Adipocyte (in vitro differentiated cells): ENCODE measurements around the gene TRAPPC6A.

ENCODE experiments used
- DNase-seq: peaks from one replicate; pipeline ENCODE4 v3.0.0-alpha.2; 2015; ENCODE audit warnings: low read depth
- H3K27me3 ChIP-seq: replicated peaks from 2 replicates; pipeline ENCODE4 v1.7.0; 2013; ENCODE audit warnings: mild to moderate bottlenecking, low read length, moderate library complexity; ENCODE audit not compliant: control insufficient read depth, insufficient read depth
- H3K36me3 ChIP-seq: 2 replicates; pipeline ENCODE4 v1.7.0; 2013; ENCODE audit warnings: low read length, mild to moderate bottlenecking, moderate library complexity; ENCODE audit not compliant: control insufficient read depth, insufficient read depth, severe bottlenecking
- H3K4me1 ChIP-seq: 2 replicates; pipeline ENCODE4 v1.7.0; 2013; ENCODE audit warnings: mild to moderate bottlenecking, low read length, moderate library complexity; ENCODE audit not compliant: control insufficient read depth, insufficient read depth
- H3K4me3 ChIP-seq: 2 replicates; pipeline ENCODE4 v1.7.0; 2013; ENCODE audit warnings: mild to moderate bottlenecking, low read length, moderate library complexity
- H3K9ac ChIP-seq: 2 replicates; pipeline ENCODE4 v1.7.0; 2013; ENCODE audit warnings: mild to moderate bottlenecking, low read length, moderate library complexity
- H3K9me3 ChIP-seq: 2 replicates; pipeline ENCODE4 v1.7.0; 2013; ENCODE audit warnings: mild to moderate bottlenecking, low read length, moderate library complexity; ENCODE audit not compliant: control insufficient read depth

Gene TRAPPC6A

DNA sequence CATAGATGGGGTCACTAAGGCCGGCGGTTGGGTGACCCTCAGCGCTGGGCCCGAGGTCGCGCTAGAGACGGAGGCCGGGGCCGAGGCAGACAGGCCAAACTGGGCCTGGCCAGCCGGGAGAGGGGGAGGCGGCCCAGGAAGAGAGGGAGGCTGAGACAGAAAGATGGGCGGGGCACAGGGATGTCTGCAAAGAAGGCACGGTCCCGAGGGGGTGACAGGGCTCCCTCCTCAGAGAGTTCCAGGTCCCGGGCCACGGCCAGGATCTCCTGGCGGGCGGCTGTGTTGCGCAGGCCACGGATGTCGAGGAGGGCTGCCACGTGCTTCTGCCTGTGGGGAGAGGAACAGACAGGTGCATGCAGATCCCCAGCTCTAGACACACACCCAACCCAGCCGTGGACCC, 35.0 kb upstream of the TRAPPC6A start:
- Histone ChIP-seq H3K4me3 (no peak overlapping the region), H3K9me3 (no peaks in the 10 kb centered on the region), H3K4me1 (peaks cover 7% of the 10 kb centered on the region), H3K36me3 (no peaks in the 10 kb centered on the region), H3K9ac (no peak overlapping the region), H3K27me3 (peaks cover 31% of the 10 kb centered on the region)
- DNase-seq: no peak

DNA sequence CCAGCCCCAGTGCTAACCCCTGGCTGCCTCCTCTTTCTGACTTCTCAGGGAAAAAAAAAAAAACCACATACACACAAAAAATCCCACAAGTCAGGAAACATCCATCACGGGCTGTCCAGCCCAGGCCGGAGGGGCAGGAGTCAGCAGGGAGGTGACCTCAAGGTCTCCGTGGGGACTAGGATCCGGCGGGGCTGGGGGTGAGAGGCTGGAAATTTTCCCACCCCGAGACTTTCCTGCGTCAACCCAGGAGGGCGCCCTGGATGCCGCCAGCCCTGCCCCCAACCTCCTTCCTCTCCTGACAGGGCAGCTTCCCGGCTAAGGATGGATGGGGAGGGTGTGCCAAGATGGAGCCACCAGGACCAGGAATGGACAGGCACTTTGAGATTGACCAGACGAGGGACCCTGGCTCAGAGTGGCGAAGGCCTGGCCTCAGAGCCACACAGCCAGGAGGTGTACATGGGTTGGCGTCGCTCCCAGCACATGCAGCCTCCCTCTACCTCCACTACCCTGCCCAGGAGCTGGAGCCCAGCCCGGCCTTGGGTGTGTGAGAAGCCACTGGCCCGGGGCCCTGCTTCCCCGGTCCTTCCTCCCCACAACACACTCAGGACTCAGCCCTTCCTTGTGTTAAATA, 33.8 kb upstream of the TRAPPC6A start:
- Histone ChIP-seq H3K36me3 (no peaks in the 10 kb centered on the region), H3K4me1 (peaks cover 2% of the 10 kb centered on the region), H3K4me3 (no peak overlapping the region), H3K9me3 (no peaks in the 10 kb centered on the region), H3K27me3 (peaks cover 26% of the 10 kb centered on the region), H3K9ac (no peak overlapping the region)
- no peak for DNase-seq

- H3K36me3 ChIP-seq: no peaks in the 10 kb centered on the region
- DNase-seq: no peak
These were observed 28.3 kb upstream of the TRAPPC6A start for GRCh38 chr19:45206328-45206727.

GRCh38 chr19:45205810-45206209, 27.8 kb upstream of the TRAPPC6A start:
- no peaks in the 10 kb centered on the region for H3K4me1 ChIP-seq
- no peak overlapping the region for H3K4me3 ChIP-seq
- no peaks in the 10 kb centered on the region for H3K36me3 ChIP-seq
- no peaks in the 10 kb centered on the region for H3K9me3 ChIP-seq
- H3K27me3 ChIP-seq: peaks cover 3% of the 10 kb centered on the region
- H3K9ac ChIP-seq: no peak overlapping the region
- DNase-seq: no peak

More at GRCh38 chr19:45206328-45206727, 28.3 kb upstream of the TRAPPC6A start:
- Histone ChIP-seq H3K9me3 (no peaks in the 10 kb centered on the region), H3K9ac (no peak overlapping the region), H3K27me3 (peaks cover 6% of the 10 kb centered on the region), H3K4me3 (no peak overlapping the region), H3K4me1 (no peaks in the 10 kb centered on the region)

DNA sequence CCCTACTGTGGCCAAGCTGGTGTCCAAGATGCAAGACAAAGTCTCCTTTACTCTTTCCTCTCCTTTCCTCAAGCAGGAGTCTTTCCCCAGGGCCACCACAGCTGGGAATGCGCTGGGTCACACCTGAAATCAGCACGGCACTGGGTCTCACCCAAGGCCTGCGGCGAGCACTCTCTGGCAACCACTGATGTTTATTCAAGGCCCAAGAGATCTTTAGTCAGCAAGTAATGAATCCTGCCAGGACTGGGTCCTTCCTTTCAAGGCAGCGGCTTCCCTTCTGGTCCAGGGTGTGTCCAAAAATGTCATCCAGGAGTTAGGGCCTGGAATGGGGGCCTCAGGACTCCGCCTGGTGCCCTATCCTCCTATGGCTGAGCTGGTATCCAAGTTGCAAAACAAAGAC, 24.6 kb upstream of the TRAPPC6A start:
- no peak overlapping the region for H3K4me3 ChIP-seq
- H3K9me3 ChIP-seq: no peaks in the 10 kb centered on the region
- no peak for DNase-seq
- no peaks in the 10 kb centered on the region for H3K4me1 ChIP-seq
- H3K36me3 ChIP-seq: no peaks in the 10 kb centered on the region
- no peaks in the 10 kb centered on the region for H3K27me3 ChIP-seq
- H3K9ac ChIP-seq: no peak overlapping the region

DNA sequence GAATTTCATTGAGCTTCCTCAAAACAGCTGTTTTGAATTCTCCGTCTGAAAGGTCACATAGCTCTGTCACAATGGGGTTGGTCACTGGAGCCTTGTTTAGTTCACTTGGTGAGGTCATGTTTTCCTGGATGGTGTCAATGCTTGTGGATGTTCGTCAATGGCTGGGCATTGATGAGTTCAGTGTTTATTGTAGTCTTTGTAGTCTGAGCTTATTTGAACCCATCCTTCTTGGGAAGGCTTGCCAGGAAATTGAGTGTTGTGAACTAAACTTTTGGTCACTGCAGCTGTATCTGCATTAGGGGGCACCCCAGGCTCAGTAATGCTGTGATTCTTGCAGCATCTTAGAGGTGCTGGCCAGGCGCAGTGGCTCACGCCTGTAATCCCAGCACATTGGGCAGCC, 22.5 kb upstream of the TRAPPC6A start:
- H3K36me3 ChIP-seq: no peaks in the 10 kb centered on the region
- H3K4me1 ChIP-seq: no peaks in the 10 kb centered on the region
- no peaks in the 10 kb centered on the region for H3K27me3 ChIP-seq
- no peaks in the 10 kb centered on the region for H3K9me3 ChIP-seq
- no peak overlapping the region for H3K4me3 ChIP-seq
- H3K9ac ChIP-seq: no peak overlapping the region
- peak; percentile 45 for DNase-seq

- peak; percentile 48 for DNase-seq
- H3K4me3 ChIP-seq: no peak overlapping the region
- H3K9me3 ChIP-seq: no peaks in the 10 kb centered on the region
- no peaks in the 10 kb centered on the region for H3K27me3 ChIP-seq
- H3K36me3 ChIP-seq: no peaks in the 10 kb centered on the region
- no peaks in the 10 kb centered on the region for H3K4me1 ChIP-seq
- H3K9ac ChIP-seq: no peak overlapping the region
These were observed 17.7 kb upstream of the TRAPPC6A start for GRCh38 chr19:45195764-45196163.

DNA sequence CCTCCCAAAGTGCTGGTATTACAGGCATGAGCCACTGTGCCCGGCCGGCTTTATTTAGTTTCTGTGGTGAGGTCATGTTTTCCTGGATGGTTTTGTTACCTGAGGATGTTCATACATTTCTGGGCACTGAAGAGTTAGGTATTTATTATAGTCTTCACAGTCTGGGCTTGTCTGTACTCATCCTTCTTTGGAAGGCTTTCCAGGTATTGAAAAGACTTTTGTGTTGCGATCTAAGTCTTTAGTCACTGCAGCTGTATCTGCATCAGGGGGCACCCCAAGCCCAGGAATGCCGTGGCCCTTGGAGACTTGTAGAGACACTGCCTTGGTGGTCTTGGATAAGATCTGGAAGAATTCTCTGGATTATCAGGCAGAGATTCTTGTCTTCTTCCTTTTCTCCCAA, 13.3 kb upstream of the TRAPPC6A start:
- Histone ChIP-seq H3K9me3 (no peaks in the 10 kb centered on the region), H3K36me3 (no peaks in the 10 kb centered on the region), H3K27me3 (no peaks in the 10 kb centered on the region), H3K4me1 (no peaks in the 10 kb centered on the region), H3K4me3 (no peak overlapping the region), H3K9ac (no peak overlapping the region)
- DNase-seq: no peak

- Histone ChIP-seq H3K4me3 (no peak overlapping the region), H3K27me3 (no peaks in the 10 kb centered on the region), H3K36me3 (no peaks in the 10 kb centered on the region), H3K9ac (no peak overlapping the region), H3K9me3 (no peaks in the 10 kb centered on the region), H3K4me1 (no peaks in the 10 kb centered on the region)
- no peak for DNase-seq
These were observed 11.9 kb upstream of the TRAPPC6A start for GRCh38 chr19:45189971-45190370.

DNA sequence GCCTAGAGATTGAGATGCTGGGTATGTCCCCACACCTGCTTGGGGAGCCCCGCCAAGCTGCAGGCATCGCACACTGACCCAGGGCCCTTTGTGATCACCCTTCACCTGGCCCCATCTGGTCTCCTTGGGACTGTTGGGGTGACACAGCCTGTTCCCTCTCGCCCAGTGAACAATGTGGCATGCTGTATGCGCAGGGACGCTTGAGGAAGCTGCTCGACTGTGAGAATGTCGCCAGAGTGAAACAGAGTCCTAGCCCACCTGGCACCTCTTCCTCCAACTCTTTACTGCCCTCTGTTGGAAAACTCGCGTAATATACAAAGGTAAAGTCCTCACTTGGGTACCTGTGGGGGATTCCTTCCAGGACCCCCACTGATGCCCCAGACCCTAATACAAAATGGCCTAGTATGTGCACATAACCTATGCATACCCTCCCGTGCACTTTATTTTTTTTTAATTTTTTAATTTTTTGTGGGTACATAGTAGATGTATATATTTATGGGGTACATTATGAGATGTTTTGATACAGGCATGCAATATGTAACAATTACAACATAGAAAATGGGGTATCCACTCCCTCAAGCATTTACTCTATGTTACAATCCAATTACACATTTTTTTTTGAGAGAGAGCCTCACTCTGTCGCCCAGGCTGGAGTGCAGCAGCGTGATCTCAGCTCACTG, 9.5 kb upstream of the TRAPPC6A start:
- Histone ChIP-seq H3K4me3 (no peak overlapping the region), H3K4me1 (no peaks in the 10 kb centered on the region), H3K9me3 (no peaks in the 10 kb centered on the region), H3K9ac (no peak overlapping the region), H3K36me3 (no peaks in the 10 kb centered on the region), H3K27me3 (no peaks in the 10 kb centered on the region)
- DNase-seq: peak; percentile 25

GRCh38 chr19:45186509-45187334, 8.7 kb upstream of the TRAPPC6A start:
- H3K9ac ChIP-seq: no peak overlapping the region
- no peaks in the 10 kb centered on the region for H3K4me1 ChIP-seq
- no peaks in the 10 kb centered on the region for H3K36me3 ChIP-seq
- DNase-seq: peak; percentile 15
- H3K9me3 ChIP-seq: no peaks in the 10 kb centered on the region
- no peaks in the 10 kb centered on the region for H3K27me3 ChIP-seq
- H3K4me3 ChIP-seq: no peak overlapping the region
